Trophoblast cell (in vitro differentiated cells and primary cell): ENCODE data around the gene ZNF80.

Experiments used
- DNase-seq, 2 donors: peaks; one replicate each; pipeline ENCODE4 v3.0.0-alpha.2; 2016
- H2AFZ ChIP-seq: 2 replicates; pipeline ENCODE4 v1.6.1; 2013; ENCODE audit warnings: low read length, moderate library complexity, mild to moderate bottlenecking; ENCODE audit not compliant: insufficient read depth, poor library complexity
- H2AK5ac ChIP-seq: 2 replicates; pipeline ENCODE4 v1.6.1; 2013; ENCODE audit warnings: mild to moderate bottlenecking, low read length
- H2BK120ac ChIP-seq: 2 replicates; pipeline ENCODE4 v1.6.1; 2013; ENCODE audit warnings: low read length, mild to moderate bottlenecking, moderate library complexity; ENCODE audit not compliant: insufficient read depth, poor library complexity
- H2BK12ac ChIP-seq: 2 replicates; pipeline ENCODE4 v1.6.1; 2013; ENCODE audit warnings: mild to moderate bottlenecking, low read length, moderate library complexity
- H2BK5ac ChIP-seq: 2 replicates; pipeline ENCODE4 v1.6.1; 2013; ENCODE audit warnings: low read length, low read depth, moderate library complexity, mild to moderate bottlenecking; ENCODE audit not compliant: poor library complexity
- H3K14ac ChIP-seq: 2 replicates; pipeline ENCODE4 v1.6.1; 2013; ENCODE audit warnings: mild to moderate bottlenecking, low read length
- H3K18ac ChIP-seq: 2 replicates; pipeline ENCODE4 v1.6.1; 2013; ENCODE audit warnings: mild to moderate bottlenecking, low read length
- H3K23ac ChIP-seq: 2 replicates; pipeline ENCODE4 v1.6.1; 2013; ENCODE audit warnings: low read length
- H3K27ac ChIP-seq: 2 replicates; pipeline ENCODE4 v1.5.1; 2013; ENCODE audit warnings: low read depth, mild to moderate bottlenecking, inconsistent platforms, low read length, moderate library complexity
- H3K27me3 ChIP-seq: 2 replicates; pipeline ENCODE4 v1.6.1; 2013; ENCODE audit warnings: inconsistent platforms, mild to moderate bottlenecking, low read length, moderate library complexity; ENCODE audit not compliant: insufficient read depth
- H3K36me3 ChIP-seq, 2 experiments: 1 replicate in 1 of 2; 2 replicates in 1 of 2; pipeline ENCODE4 v1.6.1; 2013; ENCODE audit warnings: low read length in 2 of 2, mild to moderate bottlenecking in 2 of 2, moderate library complexity in 1 of 2; ENCODE audit not compliant: insufficient read depth in 2 of 2, control insufficient read depth in 1 of 2
- H3K4ac ChIP-seq: 2 replicates; pipeline ENCODE4 v1.6.1; 2013; ENCODE audit warnings: low read depth, mild to moderate bottlenecking, low read length, moderate library complexity
- H3K4me1 ChIP-seq, 2 experiments: 1 replicate in 1 of 2; 2 replicates in 1 of 2; pipeline ENCODE4 v1.6.1; 2013; ENCODE audit warnings: low read length in 2 of 2, mild to moderate bottlenecking in 2 of 2, moderate library complexity in 1 of 2; ENCODE audit not compliant: insufficient read depth in 2 of 2, control insufficient read depth in 1 of 2
- H3K4me2 ChIP-seq: 2 replicates; pipeline ENCODE4 v1.6.1; 2013; ENCODE audit warnings: inconsistent platforms, mild to moderate bottlenecking, low read length, moderate library complexity
- H3K4me3 ChIP-seq: 2 replicates; pipeline ENCODE4 v1.5.1; 2013; ENCODE audit warnings: mild to moderate bottlenecking, low read depth, low read length, inconsistent platforms
- H3K79me1 ChIP-seq: one replicate; pipeline ENCODE4 v1.6.1; 2013; ENCODE audit warnings: low read length
- H3K79me2 ChIP-seq: 2 replicates; pipeline ENCODE4 v1.6.1; 2013; ENCODE audit warnings: low read length, mild to moderate bottlenecking; ENCODE audit not compliant: control insufficient read depth, insufficient read depth, poor library complexity
- H3K9ac ChIP-seq: 2 replicates; pipeline ENCODE4 v1.6.1; 2013; ENCODE audit warnings: mild to moderate bottlenecking, low read length
- H3K9me3 ChIP-seq: 2 replicates; pipeline ENCODE4 v1.6.1; 2013; ENCODE audit warnings: low read depth, mild to moderate bottlenecking, control low read depth, inconsistent platforms, low read length; ENCODE audit not compliant: insufficient read depth
- H4K12ac ChIP-seq: 2 replicates; pipeline ENCODE4 v1.6.1; 2013; ENCODE audit warnings: low read depth, mild to moderate bottlenecking, low read length, moderate library complexity
- H4K8ac ChIP-seq: 2 replicates; pipeline ENCODE4 v1.6.1; 2013; ENCODE audit warnings: low read depth, mild to moderate bottlenecking, low read length, moderate library complexity
- H4K91ac ChIP-seq: one replicate; pipeline ENCODE4 v1.6.1; 2013; ENCODE audit warnings: low read depth, mild to moderate bottlenecking, low read length, moderate library complexity
- WGBS: extraction: QIAGEN DNeasy Blood & Tissue Kit; methylation state at CpG from one replicate; pipeline ENCODE4 v1.1.7; 2013; ENCODE audit warnings: missing lambda C conversion rate; ENCODE audit not compliant: insufficient read length, insufficient coverage; ENCODE audit errors: extremely low coverage; 5-methylcytosine and 5-hydroxymethylcytosine counted together

The ZNF80 gene

GRCh38 chr3:114218006-114218405 is 19.4 kb downstream of the ZNF80 start:
- H2AFZ ChIP-seq, result no peak overlapping the region
- DNase-seq, result no peak
- no peak overlapping the region for H4K8ac ChIP-seq
- no peaks in the 10 kb centered on the region for H3K27me3 ChIP-seq
- WGBS, result no CpG with 5 or more reads among the region's 3 CpGs
- no peaks in the 10 kb centered on the region for H3K36me3 ChIP-seq
- H3K14ac ChIP-seq, result no peak overlapping the region
- H3K4ac ChIP-seq, result no peak overlapping the region
- H4K12ac ChIP-seq, result no peak overlapping the region
- H2BK12ac ChIP-seq, result no peak overlapping the region
- H3K4me3 ChIP-seq, result no peak overlapping the region
- H4K91ac ChIP-seq, result no peak overlapping the region
- H3K9me3 ChIP-seq, result no peaks in the 10 kb centered on the region
- no peak overlapping the region for H2BK5ac ChIP-seq
- H3K23ac ChIP-seq, result no peak overlapping the region
- H2BK120ac ChIP-seq, result no peak overlapping the region
- H3K4me1 ChIP-seq, result no peaks in the 10 kb centered on the region
- H3K27ac ChIP-seq, result no peak overlapping the region
- H3K79me2 ChIP-seq, result no peaks in the 10 kb centered on the region
- H3K79me1 ChIP-seq, result no peaks in the 10 kb centered on the region
- no peak overlapping the region for H3K18ac ChIP-seq
- H3K9ac ChIP-seq, result no peak overlapping the region
- no peak overlapping the region for H2AK5ac ChIP-seq
- no peak overlapping the region for H3K4me2 ChIP-seq

GRCh38 chr3:114217266-114217665 is 20.1 kb downstream of the ZNF80 start:
- Histone ChIP-seq H3K9ac (no peak overlapping the region), H2AFZ (no peak overlapping the region), H3K4me3 (no peak overlapping the region), H3K23ac (no peak overlapping the region), H3K18ac (no peak overlapping the region), H4K91ac (no peak overlapping the region), H3K36me3 (no peaks in the 10 kb centered on the region), H3K9me3 (no peaks in the 10 kb centered on the region), H3K79me1 (no peaks in the 10 kb centered on the region), H3K79me2 (no peaks in the 10 kb centered on the region), H2AK5ac (no peak overlapping the region), H2BK12ac (no peak overlapping the region), H3K27ac (no peak overlapping the region), H4K12ac (no peak overlapping the region), H3K4me2 (no peak overlapping the region), H3K4me1 (no peaks in the 10 kb centered on the region), H3K4ac (no peak overlapping the region), H4K8ac (no peak overlapping the region), H3K14ac (no peak overlapping the region), H2BK120ac (no peak overlapping the region), H3K27me3 (no peaks in the 10 kb centered on the region), H2BK5ac (no peak overlapping the region)
- DNase-seq, result no peak

GRCh38 chr3:114216186-114216970 is 21.0 kb downstream of the ZNF80 start:
- H3K79me2 ChIP-seq, result no peaks in the 10 kb centered on the region
- DNase-seq, result no peak
- no peak overlapping the region for H2BK12ac ChIP-seq
- no peaks in the 10 kb centered on the region for H3K36me3 ChIP-seq
- H3K4me2 ChIP-seq, result no peak overlapping the region
- H3K9ac ChIP-seq, result no peak overlapping the region
- no peaks in the 10 kb centered on the region for H3K9me3 ChIP-seq
- H2AK5ac ChIP-seq, result no peak overlapping the region
- H4K8ac ChIP-seq, result no peak overlapping the region
- H2BK5ac ChIP-seq, result no peak overlapping the region
- H3K23ac ChIP-seq, result no peak overlapping the region
- WGBS, result no CpG with 5 or more reads among the region's 5 CpGs
- no peak overlapping the region for H4K12ac ChIP-seq
- H2AFZ ChIP-seq, result no peak overlapping the region
- H3K4ac ChIP-seq, result no peak overlapping the region
- H4K91ac ChIP-seq, result no peak overlapping the region
- H3K27me3 ChIP-seq, result no peaks in the 10 kb centered on the region
- no peak overlapping the region for H2BK120ac ChIP-seq
- H3K4me3 ChIP-seq, result no peak overlapping the region
- no peaks in the 10 kb centered on the region for H3K4me1 ChIP-seq
- H3K27ac ChIP-seq, result no peak overlapping the region
- H3K79me1 ChIP-seq, result no peaks in the 10 kb centered on the region
- no peak overlapping the region for H3K18ac ChIP-seq
- H3K14ac ChIP-seq, result no peak overlapping the region

- WGBS, result no CpG with 5 or more reads among the region's 6 CpGs
- H3K4me3 ChIP-seq, result no peak overlapping the region
- H3K79me2 ChIP-seq, result no peaks in the 10 kb centered on the region
- no peak overlapping the region for H3K14ac ChIP-seq
- H3K4me1 ChIP-seq, result no peaks in the 10 kb centered on the region
- H3K9me3 ChIP-seq, result no peaks in the 10 kb centered on the region
- no peak overlapping the region for H3K23ac ChIP-seq
- no peak overlapping the region for H3K4me2 ChIP-seq
- no peak overlapping the region for H3K18ac ChIP-seq
- no peak overlapping the region for H3K27ac ChIP-seq
- no peaks in the 10 kb centered on the region for H3K27me3 ChIP-seq
- H4K12ac ChIP-seq, result no peak overlapping the region
- no peak overlapping the region for H2BK120ac ChIP-seq
- no peak overlapping the region for H3K4ac ChIP-seq
- H4K8ac ChIP-seq, result no peak overlapping the region
- H2AK5ac ChIP-seq, result no peak overlapping the region
- H3K36me3 ChIP-seq, result no peaks in the 10 kb centered on the region
- no peak overlapping the region for H2BK5ac ChIP-seq
- no peaks in the 10 kb centered on the region for H3K79me1 ChIP-seq
- H3K9ac ChIP-seq, result no peak overlapping the region
- H2AFZ ChIP-seq, result no peak overlapping the region
- no peak overlapping the region for H4K91ac ChIP-seq
- no peak overlapping the region for H2BK12ac ChIP-seq
- DNase-seq, result no peak
These were observed 22.6 kb downstream of the ZNF80 start for GRCh38 chr3:114214542-114215341.
